Suppressor macrophage treated with lipopolysaccharide for 1 hour (primary cell): Measurements from ENCODE around the gene EGFL7.

Experiments
- DNase-seq, 3 donors: peaks; one replicate each; pipeline ENCODE4 v3.0.0-alpha.2; 2020 to 2022

Gene EGFL7

DNA sequence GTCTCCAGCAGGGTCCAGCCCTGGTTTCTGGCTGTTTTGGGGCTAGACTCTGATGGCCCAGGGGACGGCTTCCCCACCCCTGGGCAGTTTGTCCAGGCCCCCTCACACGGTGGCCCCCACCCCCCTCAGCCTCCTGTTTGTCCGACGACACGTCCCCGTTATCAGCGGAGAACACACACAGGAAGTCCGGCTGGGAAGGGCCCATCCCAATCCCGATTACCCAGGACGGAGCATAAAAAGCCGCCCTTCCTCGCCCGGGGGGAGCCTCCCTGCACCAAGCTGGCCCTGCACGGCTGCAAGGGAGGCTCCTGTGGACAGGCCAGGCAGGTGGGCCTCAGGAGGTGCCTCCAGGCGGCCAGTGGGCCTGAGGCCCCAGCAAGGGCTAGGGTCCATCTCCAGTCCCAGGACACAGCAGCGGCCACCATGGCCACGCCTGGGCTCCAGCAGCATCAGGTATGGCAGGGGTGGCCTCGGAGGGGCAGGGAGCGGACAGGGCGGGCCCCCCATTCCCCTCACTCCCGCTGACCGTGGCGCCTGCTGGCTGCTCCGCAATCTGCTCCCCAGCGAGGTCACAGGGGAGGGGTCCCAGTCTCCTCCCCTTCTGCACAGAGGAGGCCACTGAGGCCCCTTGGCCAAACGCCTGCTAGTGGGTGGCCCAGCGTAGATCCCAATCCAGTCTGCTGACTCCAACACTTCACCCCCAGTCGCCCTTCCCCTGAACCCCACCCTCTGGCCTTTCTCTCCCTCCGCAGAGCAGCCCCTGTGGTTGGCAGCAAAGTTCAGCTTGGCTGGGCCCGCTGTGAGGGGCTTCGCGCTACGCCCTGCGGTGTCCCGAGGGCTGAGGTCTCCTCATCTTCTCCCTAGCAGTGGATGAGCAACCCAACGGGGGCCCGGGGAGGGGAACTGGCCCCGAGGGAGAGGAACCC, at the start of gene EGFL7:
Gene EGFL7, plus strand, starts transcription at position 261 of the 926 bp plus-strand sequence. CDS start 5,367 bp downstream, outside the sequence.
- DNase-seq = no peak

DNA sequence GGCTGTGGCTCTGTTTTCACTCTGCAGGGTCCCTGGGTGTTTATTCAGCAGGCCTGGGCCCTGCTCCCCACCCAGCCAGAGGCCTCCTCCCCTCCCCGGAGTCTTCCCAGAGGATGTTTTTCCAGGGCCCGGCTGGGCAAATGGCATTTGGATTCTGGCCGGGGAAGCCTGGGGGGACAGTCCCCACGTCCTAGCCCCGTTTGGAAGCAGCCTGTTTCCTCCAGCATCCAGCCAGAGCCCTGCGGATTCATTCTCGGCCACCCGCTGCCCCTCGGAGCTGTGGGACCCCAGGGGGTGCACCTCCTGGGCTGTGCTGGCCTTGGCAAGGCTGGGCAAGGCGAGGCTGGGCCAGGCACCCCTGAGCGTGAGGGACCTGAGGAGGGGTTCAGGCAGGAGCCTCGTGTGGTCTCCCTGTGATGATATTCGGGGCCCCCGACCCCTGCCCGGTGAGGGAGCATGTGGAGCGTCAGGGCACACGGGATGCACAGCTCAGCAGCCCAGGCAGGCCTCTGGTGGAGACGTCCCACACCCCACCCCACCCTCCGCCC, 48.8 kb upstream of the EGFL7 start:
- DNase-seq = no peak

DNA sequence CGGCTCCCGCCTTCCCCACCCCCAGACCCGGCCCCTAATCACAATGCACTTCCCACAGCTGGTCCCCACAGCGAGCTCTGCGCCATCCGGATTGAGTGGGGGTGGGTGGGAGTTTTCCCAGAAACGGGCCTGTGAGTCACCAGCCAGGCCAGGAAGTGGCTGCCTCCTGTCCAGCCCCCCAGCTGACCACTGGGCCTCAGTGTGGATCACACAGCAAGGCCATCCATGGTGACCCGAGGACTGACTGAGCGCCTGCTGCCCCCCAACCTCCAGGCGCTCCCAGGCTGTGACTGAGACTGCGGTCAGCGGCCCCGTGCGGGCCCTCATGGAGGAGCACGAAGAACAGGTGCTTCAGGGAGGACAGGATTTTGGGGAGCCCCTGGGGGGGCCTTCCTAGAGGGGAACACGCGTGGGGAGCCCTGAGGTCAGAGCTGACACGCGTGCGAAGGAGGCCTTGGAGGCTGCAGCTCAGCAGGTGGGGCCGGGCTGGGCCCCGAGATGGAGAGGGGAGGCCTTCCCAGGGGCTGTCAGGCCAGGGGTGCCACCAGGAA, 48.3 kb upstream of the EGFL7 start:
- peak; percentile 42 to 49 (median 43) for DNase-seq

DNA sequence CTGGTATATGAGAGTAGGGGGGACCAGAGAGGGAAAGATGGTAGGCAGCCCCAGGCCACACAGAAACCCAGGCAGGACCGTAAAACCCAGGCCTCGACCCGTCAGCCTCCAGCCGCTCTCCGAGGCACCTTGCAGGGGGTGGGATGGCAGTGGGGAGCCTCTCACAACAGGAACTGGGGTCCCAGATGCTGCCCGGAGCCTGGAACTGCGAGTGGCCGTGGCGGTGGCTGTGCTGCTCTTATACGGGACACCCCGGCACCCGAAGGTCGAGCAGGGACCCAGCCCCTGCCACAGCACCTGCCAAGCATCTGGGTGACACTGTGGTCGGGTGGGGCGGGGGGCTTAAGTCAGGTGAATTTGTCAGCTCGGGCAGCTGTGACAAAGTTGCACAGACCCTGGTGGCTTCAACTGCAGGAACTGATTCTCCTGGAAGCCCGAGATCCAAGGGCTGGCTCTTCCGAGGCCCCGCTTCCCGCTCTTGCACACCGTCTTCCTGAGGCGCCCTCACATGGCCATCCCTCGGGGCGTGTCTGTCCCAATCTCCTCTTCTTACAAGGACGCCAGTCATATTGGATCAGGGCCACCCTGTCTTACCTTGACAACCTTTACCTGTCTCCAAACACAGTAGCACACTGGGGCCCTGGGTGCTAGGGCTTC, 47.6 kb upstream of the EGFL7 start:
- DNase-seq = no peak

DNA sequence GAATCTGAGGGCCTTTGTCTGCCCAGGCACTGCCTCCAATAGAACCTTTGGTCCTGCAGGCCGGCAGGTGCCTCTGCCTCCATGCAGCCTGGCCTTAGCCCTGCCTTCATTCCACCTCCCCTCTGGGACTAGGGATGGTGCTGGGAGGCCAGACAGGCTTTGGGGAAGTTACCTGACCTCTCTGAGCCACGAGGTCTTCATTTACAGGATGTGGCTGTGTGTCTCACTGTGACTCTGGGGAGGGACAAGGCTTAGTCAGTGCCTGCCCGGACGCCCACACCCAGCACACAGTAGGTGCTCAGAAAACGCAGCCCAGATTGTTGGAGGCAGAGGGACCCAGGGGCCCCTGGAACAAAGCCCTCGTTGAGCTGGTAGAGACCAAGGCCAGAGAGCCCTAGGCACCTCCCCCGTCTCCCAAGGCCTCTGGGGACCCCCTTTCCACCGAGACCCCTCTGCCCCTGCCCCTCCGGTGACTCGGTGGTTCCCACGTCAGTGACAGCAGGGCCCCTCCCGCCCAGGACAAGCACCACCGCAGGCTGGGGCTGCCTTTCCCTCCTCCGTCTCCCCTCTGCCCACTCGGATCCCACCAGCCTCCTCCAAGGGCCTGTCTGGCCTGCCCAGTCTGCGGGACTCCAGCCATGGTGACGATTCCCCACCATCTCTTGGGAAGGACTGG, 46.9 kb upstream of the EGFL7 start:
- peak; percentile 30 to 52 (median 31) for DNase-seq

DNA sequence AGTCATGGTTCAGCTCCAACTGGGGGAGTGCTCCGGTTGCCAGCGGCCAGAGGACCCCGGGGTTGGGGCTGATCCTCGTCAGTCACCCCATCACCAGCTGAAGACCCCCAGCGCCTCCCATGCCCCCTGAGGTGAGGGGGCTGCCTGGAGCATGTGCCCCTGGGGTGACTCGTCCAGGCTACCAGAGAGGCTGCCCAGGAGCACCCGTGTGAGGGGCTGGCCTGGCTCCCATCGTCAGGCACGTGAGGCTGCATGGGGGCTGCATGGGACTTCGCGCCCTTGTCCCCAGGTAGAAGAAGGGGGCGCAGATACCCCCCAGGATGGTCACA, 46.4 kb upstream of the EGFL7 start:
- no peak for DNase-seq

DNA sequence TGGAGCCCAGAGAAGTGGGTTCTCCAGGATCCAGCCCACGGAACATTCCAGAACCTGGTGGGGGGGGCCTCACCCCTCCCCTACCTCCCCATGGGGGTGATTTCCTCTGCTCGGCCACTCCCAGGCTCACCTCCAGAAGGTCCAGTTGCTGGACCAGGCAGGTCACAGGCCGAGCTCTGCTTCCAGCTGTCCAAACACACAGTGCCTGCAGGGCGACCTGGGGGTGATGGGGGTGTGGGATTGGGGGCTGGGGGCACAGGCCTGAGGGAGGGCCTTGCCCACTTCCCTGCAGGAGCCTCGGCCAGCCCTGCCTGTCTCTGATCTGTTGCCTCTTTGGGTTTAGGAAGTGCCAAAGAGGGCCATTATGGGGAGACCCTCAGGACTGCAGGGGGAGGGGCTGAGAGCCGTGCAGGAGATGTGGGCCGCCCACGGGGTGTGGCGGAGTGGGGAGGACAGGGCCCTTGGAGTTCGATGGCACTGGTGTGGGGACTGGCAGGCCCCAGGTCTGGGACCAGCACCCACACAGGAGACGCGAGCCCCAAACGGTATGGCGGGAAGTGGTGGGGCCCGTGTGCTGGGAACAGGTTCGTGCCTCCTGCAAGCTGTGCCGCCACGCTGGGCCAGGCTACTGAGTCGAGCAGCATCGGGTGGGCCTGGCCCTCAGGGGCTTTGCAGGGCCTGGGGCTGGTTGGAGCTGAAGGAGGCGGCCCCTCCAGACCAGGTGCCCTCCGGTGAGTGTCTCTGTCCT, 45.6 kb upstream of the EGFL7 start:
- DNase-seq = no peak

DNA sequence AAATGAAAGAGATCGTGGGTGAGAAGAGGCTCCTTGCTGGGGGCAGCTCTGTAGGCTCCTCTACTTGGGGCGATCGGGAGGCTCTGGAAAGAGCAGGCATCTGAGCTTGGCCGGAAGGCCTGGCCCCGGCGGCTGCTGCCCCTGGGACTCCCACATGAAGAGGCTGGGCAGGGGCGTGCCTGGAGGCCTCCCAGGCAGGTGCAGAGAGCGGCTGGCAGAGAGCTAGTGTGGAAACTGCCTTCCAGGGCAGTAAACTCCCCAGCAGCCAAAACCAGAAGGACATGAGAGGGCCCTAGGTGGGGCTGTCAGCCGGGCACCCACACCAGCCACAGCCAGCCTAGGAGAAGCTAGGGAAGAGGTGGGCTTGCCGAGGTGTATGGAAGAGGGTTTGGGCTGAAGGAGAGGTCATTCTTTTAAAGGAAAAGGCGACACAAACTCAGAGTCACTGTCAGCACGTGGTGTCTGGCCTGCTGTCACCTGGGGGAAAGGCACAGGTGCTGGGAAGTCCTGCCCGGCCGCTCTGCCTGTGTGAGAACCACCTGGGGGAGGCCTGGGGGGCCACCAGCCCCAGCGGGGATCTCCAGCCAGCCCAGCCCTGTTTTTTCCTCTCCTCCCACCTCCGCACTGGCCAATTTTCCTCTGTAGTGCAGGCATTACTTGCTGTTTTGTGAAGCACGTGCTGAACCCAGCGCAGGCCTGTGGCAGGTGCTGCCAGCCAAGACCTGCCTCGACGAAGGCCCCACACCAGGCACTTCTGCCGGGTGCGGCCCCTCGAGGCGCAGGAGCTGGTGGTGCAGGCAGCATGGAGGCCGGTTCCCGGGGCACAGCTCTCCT, 44.8 kb upstream of the EGFL7 start:
- DNase-seq = no peak

DNA sequence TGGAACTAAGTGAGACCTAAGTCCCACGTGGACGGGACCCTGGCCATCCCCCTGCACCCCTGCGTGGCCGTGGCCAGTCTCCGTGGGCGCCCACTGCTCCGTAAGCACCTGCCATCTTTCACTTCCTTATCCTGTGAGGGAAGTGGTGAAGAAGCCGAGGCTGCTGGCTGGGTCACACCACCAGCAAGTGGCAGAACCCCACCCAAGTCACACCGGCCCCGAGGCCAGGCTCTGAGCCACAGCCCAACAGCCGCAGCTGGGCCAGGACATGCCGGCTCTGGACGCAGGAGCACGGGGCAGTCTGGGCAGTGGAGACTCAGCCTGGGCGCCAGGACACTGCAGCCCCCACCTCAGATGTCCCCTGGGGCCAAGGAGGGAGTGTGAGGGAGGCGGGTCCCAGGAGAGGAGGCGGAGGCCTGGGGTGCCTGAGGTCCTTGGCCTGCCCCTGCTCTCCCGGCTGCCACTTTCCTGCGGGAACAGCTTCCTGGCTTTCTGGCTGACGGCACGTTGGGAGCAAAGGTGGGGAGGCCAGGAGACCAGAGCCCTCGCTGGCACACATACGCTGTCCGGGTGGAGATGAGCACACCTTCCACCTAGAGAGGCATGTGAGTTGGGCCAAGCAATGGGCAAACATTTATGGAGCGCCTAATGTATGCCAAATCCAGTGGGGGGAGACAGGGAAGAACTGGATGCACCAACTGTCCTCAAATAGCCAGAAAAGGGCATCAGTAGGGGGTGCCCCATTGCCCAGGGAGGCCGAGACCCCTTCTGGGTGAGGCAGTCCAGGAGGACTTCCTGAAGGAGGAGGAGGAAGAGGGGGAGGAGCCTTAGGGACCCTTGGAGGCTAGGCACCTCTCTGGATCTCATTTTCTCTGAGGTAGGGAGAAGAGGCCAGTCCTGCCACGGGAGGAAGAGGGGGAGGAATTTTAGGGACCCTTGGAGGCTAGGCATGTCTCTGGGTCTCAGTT, 43.9 kb upstream of the EGFL7 start:
- DNase-seq = peak; percentile 50 to 58 (median 55)

DNA sequence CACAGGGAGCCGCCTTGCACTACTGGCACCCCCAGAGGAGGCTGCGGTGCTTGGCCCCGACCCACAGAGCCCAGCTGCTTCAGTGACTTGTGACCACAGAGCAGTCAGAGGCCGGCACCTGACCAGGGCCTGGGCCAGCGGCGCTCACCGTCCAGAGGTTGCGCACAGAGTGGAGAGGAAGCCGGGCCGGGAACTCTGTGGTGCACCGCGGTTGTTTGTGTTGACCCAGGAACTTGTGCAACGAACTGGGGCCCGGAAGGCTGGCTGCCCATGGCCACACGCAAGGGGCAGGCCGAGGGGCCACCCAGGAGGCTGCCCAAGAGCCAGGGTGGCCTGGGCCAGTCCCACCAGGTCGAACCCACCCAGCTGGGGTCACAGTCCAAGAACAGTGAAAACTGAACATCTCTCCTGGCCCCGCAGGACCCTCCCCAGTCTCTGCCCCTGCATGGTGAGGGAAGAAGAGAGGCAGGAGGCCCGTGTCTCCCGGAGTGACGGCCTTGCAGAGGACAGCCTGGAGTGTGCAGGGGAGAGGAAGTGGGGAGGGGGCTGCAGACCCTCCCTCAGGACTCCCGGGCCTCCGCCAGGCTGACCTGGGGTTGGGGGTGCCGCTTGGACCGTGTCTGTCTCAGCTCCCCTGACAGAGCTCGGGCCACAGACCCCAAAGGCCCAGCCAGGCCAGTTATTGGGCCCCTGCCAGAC, 42.8 kb upstream of the EGFL7 start:
- DNase-seq = peak; percentile 68 to 86 (median 82)

DNA sequence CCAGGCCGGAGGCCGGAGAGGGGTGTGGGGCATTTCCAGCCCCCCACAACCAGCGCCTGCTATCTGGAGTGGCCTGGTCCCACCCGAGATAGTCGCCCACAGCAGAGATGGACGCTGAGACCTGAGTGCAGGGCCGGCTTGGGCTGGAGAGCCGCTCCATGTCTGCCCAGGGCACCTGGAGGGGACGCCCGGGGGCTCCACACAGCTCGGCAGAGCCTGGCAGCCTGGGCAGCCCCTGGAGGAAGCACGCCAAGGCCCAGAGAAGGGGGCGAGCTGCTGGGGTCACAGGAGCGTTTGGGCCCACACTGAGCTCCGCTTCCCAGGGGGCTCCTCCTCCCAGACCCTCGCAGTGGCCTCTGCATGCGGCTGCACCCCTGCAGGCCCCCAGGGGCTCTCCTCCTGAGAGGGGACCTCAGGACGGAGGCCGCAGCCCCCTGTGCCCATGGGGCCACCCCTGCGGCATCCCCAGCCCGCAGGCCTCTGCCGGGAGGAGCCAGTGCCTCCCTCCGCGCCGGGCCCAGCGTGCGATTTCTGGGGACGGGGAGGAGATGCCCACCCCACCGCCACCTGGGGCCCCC, 42.2 kb upstream of the EGFL7 start:
- no peak for DNase-seq

DNA sequence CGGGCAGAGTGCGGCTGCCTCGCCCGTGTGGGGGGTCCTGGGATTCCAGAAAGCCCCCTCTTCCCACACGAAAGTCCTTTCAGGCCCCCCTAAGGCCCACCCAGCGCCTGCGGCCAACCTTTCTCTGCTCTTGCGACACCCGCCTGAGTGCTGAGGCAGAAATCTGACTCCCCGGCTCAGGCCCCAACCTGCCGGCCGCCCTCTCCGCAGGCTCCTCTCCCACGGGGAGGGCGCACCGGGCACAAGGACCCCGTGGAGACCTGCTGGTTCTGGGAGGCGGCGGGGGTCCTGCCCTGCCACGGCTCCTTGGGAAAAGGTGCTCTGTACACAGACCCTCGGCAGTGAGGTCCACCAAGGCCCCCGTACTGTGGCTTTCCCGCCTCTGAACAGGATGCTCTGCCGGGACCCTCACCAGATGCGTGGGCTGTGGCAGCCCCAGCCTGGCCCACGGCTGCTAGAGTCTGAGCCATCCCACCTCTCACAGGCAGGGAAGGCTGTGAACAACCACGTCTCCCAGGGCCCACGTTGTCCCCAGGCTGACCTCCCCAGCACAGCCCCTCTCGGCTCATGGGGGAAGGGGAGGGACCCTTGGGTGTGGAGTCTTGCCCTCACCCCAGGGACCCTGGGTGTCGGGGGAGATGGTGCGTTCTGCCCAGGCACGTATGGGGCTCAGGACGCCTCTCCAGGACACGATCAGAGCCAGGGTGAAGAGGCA, 41.5 kb upstream of the EGFL7 start:
- no peak for DNase-seq

DNA sequence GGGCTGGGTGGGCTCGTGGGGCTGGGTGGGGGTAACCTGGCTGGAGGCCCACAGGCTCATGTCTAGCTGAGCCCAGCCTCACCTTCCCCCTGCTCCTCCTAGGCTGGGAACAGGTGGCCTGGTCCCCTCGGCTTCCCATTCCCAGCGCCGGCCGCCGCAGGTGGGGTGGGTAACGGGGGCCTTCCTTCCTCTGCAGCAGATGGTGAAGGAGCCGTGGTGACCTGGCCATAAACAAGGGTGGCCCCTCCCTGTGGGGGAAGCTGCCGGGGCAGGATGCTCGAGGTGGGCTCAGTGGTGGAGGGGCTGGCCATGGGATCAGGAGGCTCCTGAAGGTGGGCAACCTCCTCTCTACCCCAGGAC, 41.0 kb upstream of the EGFL7 start:
- no peak for DNase-seq

DNA sequence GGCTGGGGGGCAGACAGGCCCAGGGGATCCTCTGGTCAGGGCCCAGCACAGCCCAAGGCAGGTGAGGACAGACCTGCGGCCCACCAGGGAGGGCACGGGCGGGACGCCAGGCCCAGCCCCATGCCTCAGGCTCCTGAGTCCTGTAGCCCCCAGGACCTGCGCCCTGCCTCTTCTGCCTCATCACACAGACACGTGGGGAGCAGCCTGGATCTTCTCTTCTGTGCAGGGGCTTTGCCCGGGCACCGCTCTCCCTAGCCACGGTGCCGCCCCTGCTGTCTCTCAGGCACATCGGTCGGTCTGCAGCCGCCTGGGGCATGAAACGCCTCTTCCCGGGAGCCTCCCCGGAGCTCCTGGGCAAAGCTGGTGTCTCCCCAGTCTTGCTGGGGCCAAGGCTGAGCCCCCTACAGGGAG, 40.2 kb upstream of the EGFL7 start:
- DNase-seq = no peak

DNA sequence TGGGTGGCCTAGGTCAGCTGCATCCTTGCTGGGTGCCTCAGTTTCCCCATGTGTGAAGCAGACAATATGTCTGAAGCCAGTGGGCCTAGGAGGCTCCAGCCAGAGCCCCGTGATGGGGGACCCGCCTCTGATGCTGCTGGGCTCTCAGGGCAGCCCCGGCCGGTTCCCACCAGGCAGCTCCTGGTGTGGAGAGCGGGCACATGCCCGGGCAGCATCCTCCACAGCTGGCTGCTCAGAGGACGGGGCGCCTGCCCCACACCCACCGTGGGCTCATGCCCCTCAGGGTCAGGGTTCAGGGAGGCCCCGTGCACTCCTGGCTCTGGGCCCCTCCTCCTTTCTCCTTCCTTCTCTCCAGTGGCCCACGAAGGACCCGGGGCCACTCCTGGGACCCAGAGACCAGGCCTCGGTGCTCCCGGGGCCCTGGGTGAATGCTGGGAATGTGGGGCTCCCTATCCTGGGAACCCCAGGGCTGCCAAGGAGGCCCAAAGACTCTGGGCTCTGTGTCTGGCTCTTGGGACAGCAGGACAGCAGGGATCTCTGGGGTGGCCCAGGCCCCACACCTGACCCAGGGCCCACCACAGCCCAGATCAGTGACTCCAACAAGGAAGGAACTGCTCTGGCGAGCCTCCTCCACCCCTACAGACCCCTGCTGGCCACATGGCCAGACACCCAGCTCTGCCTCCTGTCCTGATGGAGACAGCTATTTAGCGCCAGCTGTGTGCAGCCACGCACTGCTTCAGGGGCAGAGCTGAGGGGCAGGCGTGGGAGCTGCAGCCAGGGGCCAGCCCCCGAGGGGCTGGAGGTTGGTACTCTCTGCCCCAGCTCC, 39.5 kb upstream of the EGFL7 start:
- DNase-seq = no peak

DNA sequence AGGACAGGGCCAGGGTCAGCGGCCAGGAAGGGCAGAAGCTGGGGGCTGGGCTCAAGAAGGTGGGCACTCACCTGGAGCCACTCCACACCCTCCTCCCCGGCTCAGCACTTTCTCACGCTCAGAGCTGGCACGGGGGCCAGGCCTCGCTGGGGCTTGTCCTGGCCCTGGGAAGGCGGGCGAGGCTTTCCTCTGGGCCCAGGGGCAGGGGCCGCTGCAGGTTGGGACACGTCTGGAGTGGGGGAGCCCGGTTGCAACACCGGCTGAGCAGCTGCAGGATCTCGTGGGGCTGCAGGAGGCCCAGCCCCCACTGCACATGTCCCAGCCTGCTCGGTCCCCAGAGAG, 38.9 kb upstream of the EGFL7 start:
- DNase-seq = no peak

DNA sequence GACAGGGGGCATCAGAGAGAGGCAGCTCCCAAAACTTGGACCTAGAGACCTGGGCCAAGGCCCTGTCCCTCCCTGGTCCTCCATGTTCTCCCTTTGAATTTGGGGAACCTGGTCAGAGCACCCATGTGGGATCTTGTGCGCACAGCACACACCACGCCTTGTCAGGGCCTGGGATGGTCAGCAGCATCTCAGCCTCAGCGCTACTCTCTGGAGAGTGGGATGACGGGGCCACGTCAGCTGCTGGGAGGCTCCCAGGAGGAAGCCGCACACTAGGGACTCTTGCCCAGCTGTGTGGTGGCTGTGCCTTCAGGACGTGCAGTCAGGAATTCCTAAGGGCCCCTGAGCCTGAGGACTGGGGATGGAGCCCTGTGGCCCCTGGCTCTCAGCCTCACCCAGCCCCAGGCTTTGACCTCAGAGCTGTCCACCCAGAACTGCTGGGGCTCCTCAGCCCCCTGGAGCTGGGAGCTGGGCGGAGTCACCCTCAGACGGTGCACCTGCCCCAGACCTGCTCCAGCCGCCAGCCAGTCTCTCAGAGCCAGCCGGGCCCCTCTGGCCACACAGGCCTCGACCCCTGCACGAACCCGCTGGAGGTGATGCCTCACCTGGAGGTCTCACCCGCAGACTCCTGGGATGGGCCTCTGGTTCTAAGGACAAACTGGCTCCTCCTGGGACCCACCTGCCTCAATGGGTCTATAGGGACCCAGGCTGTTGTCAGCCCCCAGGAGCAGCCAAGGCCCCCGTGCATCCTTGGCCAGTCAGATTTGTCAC, 38.3 kb upstream of the EGFL7 start:
- DNase-seq = no peak
